Neuron (in vitro differentiated cells): Measurements from ENCODE around the gene COL23A1.

Experiments used
- H2AFZ ChIP-seq: one replicate; pipeline ENCODE4 v1.6.1; 2013; ENCODE audit warnings: low read depth, mild to moderate bottlenecking, inconsistent platforms, low read length, moderate library complexity
- H3K27me3 ChIP-seq: one replicate; pipeline ENCODE4 v1.6.1; 2013; ENCODE audit warnings: low read length; ENCODE audit not compliant: insufficient read depth
- H3K36me3 ChIP-seq: one replicate; pipeline ENCODE4 v1.6.1; 2013; ENCODE audit warnings: low read length; ENCODE audit not compliant: insufficient read depth
- H3K4me1 ChIP-seq: one replicate; pipeline ENCODE4 v1.6.1; 2013; ENCODE audit warnings: low read length; ENCODE audit not compliant: insufficient read depth
- H3K4me3 ChIP-seq: 2 replicates; pipeline ENCODE4 v1.5.1; 2013; ENCODE audit warnings: mild to moderate bottlenecking, low read length, moderate library complexity
- H3K9me3 ChIP-seq: one replicate; pipeline ENCODE4 v1.6.1; 2013; ENCODE audit warnings: low read length

The COL23A1 gene

DNA sequence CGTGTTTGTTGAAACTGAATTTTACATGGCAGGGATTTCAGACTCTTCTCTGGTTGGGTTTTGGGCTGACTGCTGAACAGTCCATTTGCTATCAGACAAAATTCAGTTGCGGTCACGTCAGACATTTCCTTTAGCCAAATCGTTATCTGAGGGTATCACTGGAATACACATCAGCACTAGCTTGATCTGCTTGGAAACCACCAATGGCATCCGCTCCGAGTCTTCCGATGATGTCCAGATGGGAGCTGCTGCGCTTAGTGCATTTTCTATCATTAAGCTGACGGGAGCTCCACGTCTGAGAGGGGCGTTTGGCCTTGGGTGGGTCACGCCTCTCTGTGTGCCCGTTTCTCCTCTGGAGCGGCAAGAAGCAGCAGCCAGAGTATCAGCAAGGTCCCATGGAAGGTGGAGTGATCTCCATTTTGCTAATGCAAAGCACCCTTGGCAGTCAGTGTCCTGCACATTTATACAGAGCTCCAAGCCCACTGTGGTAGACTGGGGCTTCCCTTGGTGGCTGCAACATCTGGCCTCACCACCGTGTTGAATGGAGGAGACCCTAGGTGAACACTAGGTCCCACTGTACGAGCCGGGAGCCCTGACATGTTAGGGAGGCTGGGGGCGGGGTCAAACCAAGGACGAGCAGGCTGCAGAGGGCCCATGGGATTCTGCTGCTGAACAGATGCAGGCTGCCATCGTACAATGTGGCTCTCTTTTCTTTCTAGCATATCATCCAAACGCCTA, 223.0 kb downstream of the COL23A1 start:
- Histone ChIP-seq H2AFZ (no peak overlapping the region), H3K4me3 (no peak overlapping the region), H3K27me3 (no peaks in the 10 kb centered on the region), H3K9me3 (peaks cover 5% of the 10 kb centered on the region), H3K4me1 (no peaks in the 10 kb centered on the region), H3K36me3 (no peaks in the 10 kb centered on the region)

DNA sequence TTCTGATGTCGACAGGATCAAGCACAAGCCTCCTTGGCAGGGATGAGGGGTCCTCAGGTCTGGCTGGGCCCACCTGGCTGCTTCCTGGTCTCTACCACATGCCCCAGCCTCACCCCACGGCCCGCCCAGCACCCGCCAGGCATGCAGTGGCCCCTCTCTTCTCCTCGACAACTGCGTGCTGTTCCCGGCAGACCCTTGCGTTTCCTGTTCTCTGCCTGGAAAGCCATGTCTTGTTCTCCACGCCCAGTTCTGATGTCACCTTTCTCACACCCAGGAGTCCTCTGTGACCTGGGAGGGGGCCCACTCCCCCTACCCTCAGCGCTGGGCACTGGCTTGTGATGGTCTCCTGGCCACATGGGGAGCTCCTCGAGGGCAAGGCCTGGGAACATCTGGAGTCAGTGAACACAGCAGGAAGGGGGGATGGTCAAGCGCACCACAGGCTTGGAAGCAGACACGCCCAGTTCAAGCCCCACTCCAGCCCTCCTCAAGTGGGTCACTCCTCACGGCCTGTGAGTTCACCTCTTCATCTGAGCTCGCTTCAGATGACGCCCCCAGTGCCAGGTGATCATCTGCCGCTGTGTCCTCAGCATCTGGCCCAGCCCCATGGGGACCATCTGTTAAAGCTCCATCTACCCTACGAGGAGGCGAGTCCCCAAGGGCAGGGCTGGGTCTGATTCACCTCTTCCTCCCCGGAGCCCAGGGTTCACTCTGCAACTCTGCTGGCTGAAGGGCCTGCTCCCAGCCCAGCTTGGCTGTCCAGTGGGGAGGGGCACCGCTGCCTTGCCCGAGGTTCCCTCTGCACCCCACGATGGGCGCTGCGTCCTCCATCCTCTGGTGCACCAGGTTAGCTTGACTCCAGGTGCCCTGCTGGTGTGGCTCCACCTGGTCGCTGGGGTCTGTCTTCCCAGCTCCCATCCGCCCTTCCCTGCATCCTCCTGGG, 224.4 kb downstream of the COL23A1 start:
- Histone ChIP-seq H3K4me3 (no peak overlapping the region), H2AFZ (no peak overlapping the region), H3K9me3 (peaks cover 5% of the 10 kb centered on the region), H3K36me3 (no peaks in the 10 kb centered on the region), H3K27me3 (no peaks in the 10 kb centered on the region), H3K4me1 (no peaks in the 10 kb centered on the region)

DNA sequence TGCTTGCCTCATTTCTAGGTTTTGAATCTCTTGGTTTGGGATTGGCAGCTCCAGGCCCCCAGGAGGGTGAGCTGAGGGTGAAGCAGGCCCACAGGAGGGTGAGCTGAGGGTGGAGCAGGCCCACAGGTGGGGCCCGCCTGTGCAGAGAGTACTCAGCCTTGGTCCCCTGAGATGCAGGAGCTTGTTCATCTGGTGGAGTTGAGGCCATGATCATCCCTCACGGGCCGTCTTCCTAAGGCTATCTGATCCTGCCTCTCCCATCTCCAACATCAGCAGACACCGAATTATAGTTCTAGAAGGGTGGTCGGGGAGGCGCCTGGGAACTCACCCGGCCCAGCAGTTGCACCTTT, 225.9 kb downstream of the COL23A1 start:
- Histone ChIP-seq H2AFZ (no peak overlapping the region), H3K9me3 (peaks cover 5% of the 10 kb centered on the region), H3K27me3 (no peaks in the 10 kb centered on the region), H3K36me3 (no peaks in the 10 kb centered on the region), H3K4me1 (no peaks in the 10 kb centered on the region), H3K4me3 (no peak overlapping the region)

DNA sequence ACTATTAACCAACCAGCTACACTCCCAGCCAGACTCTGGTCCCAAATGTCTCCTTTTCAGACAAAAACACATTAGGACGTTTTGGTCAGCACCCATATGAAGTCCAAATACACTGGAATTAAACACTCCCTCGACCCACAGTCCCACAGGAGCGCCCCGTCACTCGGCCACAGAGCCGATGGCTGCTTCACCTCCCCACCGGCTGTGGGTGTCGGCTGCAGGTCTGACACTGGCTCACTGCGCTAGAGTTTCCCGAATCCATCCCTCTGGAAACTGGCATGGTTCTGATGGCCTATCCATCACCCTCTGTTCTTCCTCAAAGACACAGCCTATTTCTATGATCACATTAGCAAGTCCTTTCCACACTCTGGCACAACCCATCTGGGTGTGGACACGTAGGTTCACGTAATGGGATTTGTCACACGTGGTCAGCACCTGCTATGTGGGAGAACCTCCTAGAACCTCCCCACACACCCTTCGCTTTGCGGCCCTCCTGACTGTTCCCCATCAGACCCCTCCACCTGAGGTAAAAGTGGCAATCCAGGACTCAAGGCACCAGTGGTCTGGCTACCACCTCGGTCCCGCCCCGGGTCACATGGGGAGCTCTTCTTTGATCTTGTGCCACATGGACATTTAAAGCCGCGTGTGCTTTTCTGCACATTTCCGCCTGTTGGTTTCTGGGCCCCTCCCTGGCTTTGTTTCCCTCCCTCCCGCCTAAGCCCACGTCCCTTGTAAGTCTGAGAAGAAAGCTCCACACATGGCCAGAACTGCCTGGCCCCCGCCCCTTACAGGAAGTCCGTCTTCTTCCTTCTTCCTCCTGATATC, 226.5 kb downstream of the COL23A1 start:
- no peak overlapping the region for H3K4me3 ChIP-seq
- no peaks in the 10 kb centered on the region for H3K4me1 ChIP-seq
- no peaks in the 10 kb centered on the region for H3K36me3 ChIP-seq
- no peaks in the 10 kb centered on the region for H3K27me3 ChIP-seq
- no peak overlapping the region for H2AFZ ChIP-seq
- H3K9me3 ChIP-seq: peaks cover 2% of the 10 kb centered on the region

DNA sequence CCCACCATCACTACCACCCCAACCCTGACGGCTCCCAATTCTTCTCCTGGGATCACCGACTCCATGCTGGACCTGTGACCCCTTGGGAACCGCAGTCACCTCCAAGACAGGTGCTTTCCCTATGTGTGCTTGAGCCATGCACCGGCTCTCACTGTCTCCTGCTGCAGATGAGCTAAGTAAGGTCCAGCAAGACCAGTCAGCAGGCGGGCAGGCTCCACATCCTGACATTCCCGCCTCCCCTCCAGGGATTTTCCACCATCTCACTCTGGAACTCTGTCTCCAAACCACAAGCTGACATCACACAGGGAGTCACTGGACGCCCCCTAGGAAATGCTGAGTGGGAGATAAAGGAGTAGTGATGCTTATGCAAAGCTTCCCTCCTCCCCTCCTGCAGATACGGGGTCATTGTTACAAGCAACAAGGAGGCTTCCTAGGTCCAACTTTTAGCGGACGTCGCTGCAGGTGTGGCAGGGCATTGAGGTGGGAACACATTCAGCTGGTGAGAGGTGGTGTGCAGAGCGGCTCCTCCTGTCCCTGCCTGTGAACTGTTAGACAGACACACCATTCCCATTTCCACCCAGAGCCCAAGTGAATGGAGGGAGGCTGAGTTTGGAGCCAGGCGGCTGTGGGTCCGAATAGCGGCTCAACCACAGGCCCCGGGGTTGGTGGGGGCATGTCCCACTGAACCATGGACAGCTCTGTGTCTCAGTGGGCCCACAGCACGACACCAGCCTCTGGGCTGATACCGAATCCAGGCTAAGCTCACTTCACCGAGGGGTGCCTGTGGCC, 228.3 kb downstream of the COL23A1 start:
- H3K27me3 ChIP-seq: no peaks in the 10 kb centered on the region
- no peaks in the 10 kb centered on the region for H3K9me3 ChIP-seq
- H3K36me3 ChIP-seq: no peaks in the 10 kb centered on the region
- no peak overlapping the region for H3K4me3 ChIP-seq
- no peak overlapping the region for H2AFZ ChIP-seq
- H3K4me1 ChIP-seq: peaks cover 13% of the 10 kb centered on the region

DNA sequence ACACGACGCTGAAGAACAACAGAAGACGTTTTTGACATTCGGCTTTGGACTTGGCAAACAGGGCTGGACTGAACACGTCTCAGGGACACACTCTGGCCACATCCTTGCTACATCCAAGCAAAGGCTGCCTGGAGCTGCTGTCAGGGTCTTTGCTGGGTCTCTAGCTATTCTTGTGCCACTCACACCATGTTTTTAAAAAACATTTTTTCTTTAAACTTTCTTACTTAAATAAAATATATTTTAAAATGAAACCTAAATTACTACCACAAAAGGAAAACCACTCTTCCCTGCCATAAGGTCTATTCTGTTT, 229.3 kb downstream of the COL23A1 start:
- H3K4me3 ChIP-seq: no peak overlapping the region
- no peaks in the 10 kb centered on the region for H3K36me3 ChIP-seq
- no peaks in the 10 kb centered on the region for H3K27me3 ChIP-seq
- H3K9me3 ChIP-seq: no peaks in the 10 kb centered on the region
- peaks cover 23% of the 10 kb centered on the region for H3K4me1 ChIP-seq
- no peak overlapping the region for H2AFZ ChIP-seq

DNA sequence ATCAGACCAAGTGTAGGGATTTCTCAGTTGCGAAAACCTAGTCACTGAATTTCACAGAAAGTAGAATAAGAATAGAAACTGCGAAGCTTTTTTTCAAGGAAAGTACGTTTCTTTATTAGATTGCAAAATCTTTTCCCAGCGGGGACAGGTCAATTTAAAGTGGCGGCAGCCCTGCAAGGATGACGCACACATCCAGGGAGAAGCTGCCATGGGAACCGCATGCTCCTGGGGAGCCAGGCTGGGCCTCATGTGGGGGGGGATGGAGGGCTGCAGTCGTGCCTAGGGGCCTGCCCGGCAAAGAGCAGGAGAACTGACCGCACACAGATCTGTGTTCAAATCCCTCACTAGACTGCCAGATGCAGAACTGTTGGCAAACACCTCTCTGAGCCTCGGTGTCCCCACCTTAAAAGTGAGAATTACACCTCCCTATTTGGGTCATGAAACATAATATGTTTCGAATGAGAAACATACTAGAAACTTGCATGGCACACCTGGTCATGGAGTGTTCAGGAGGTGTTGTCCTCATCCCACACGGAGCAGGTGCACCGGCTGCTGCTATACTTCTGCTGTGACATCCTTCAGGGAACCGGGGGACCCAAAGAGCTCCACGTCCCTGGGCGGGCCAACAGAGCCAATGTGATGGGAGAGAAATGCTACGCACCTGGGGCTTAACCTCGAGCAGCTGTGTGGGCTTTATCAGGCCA, 229.8 kb downstream of the COL23A1 start:
- Histone ChIP-seq H3K9me3 (no peaks in the 10 kb centered on the region), H3K36me3 (no peaks in the 10 kb centered on the region), H3K4me1 (peaks cover 24% of the 10 kb centered on the region), H3K27me3 (no peaks in the 10 kb centered on the region), H2AFZ (no peak overlapping the region), H3K4me3 (no peak overlapping the region)

DNA sequence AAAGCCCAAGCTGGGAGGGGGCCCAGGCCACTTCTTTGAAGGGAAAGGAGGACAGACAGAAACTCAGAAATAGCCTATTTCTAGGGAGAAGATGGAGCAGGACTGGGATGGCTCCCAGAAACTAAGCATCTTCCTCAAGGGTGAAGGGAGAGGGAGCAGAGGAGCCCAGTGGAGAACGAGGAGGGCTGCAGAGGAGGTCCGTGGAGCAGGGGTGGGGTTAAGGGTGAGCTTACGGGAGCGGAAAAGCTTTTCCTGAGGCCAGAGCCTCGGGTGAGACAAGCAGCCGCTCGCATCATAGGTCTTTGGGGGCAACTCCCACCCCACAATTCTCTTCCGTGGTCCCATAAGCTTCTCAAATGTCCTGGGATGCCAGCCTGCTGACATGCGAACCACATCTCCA, 230.5 kb downstream of the COL23A1 start:
- no peak overlapping the region for H2AFZ ChIP-seq
- no peaks in the 10 kb centered on the region for H3K36me3 ChIP-seq
- no peaks in the 10 kb centered on the region for H3K27me3 ChIP-seq
- no peak overlapping the region for H3K4me3 ChIP-seq
- no peaks in the 10 kb centered on the region for H3K9me3 ChIP-seq
- H3K4me1 ChIP-seq: peaks cover 24% of the 10 kb centered on the region

DNA sequence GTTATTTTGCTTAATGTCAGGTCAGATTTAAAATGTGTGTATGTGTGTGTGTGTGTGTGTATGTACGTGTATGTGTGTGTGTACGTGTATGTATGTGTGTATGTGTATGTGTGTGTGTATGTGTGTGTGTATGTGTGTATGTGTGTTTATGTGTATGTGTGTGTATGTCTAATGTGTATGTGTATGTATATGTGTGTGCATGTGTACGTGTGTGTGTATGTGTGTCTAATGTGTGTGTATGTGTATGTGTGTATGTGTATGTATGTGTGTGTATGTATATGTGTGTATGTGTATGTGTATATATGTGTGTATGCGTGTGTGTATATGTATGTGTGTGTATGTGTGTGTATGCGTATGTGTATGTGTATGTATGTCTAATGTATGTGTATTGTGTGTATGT, 232.5 kb downstream of the COL23A1 start:
- Histone ChIP-seq H3K9me3 (no peaks in the 10 kb centered on the region), H3K4me3 (no peak overlapping the region), H3K27me3 (no peaks in the 10 kb centered on the region), H2AFZ (no peak overlapping the region), H3K36me3 (no peaks in the 10 kb centered on the region), H3K4me1 (peaks cover 24% of the 10 kb centered on the region)

DNA sequence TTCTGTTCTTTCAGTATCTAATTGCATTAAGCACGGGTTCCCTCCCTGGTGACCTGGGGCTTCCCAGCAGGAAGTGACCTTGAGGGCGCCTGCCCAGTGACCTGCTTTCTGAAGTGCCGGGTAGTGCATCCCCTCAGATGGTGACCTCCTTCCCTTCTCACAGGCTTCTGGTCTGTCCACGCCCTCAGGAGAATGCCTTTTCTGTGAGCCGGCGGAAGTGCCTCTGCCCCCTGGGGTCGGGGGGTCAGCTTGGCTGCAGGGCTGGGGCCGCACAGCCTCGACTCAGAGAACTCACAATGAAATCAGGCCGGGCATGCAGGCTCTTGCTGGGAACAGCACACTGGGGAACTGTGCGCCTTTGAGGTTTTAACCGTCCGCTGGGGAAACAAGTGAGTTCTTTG, 233.1 kb downstream of the COL23A1 start:
- no peak overlapping the region for H3K4me3 ChIP-seq

DNA sequence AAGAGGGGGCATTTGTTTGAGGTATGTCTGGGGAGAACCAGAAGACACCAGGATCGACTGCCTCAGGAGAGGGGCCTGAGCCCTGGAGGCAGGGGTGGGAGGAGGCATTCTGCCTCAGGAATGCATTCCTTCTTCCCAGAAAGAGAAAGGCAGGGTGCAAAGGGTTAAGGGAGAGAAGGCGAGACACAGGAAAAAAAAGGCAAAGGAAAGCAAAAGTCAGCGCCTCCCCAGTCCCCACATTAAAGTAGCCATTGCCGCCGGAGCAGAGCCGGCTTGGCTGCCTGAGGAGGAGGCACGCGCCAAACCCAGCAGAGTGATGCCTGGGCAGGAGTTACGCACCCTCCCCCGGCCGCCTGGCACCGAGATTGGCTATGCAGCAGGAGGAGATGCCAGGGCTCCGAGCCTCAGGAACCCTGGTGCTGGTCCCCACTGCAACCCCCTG, 233.7 kb downstream of the COL23A1 start:
- Histone ChIP-seq H3K9me3 (no peaks in the 10 kb centered on the region), H3K4me1 (peaks cover 24% of the 10 kb centered on the region), H2AFZ (no peak overlapping the region), H3K36me3 (no peaks in the 10 kb centered on the region), H3K27me3 (no peaks in the 10 kb centered on the region), H3K4me3 (no peak overlapping the region)

More for the DNA sequence above, 233.1 kb downstream of the COL23A1 start:
- Histone ChIP-seq H3K9me3 (no peaks in the 10 kb centered on the region), H3K4me1 (peaks cover 24% of the 10 kb centered on the region), H3K27me3 (no peaks in the 10 kb centered on the region), H3K36me3 (no peaks in the 10 kb centered on the region), H2AFZ (no peak overlapping the region)

DNA sequence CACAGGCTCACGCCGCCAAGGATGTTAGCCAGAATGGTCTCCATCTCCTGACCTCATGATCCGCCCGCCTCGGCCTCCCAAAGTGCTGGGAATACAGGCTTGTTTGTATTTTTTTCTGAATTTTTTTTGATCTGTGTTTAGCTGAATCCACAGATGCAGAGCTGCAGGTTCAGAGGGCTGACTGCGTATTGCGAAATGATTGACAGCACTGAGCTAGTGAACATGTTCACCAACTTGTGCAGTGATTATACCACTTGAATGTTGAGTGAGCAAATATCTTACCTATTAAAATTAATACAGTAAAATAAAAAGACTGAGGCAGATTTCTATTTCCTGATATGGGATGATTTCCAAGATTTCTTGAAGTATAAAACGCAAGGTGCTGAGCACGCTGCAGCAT, 234.5 kb downstream of the COL23A1 start:
- no peak overlapping the region for H3K4me3 ChIP-seq

More for the DNA sequence above, 234.5 kb downstream of the COL23A1 start:
- H3K36me3 ChIP-seq: no peaks in the 10 kb centered on the region
- no peaks in the 10 kb centered on the region for H3K27me3 ChIP-seq
- no peaks in the 10 kb centered on the region for H3K9me3 ChIP-seq
- H3K4me1 ChIP-seq: peaks cover 24% of the 10 kb centered on the region
- H2AFZ ChIP-seq: no peak overlapping the region
